Activated CD8-positive, alpha-beta T cell treated with anti-CD3 and anti-CD28 coated beads, Interleukin-2, amount 10 ng/mL, durations not matched to agents 7 days and 5 days (primary cell): Measurements from ENCODE around the gene KIF25. TPM values are rescaled to one million over a fixed set of nuclear protein-coding genes. Genes with fewer than 3 reads are reported as not detected.
A peak's percentile ranks its signal among the peaks of the same experiment; 100 is the strongest.
"Not testable (repeated sequence)": the region's sequence is repeated elsewhere in the genome, so short reads cannot be mapped to it uniquely, and the experiment has no call there.

ENCODE experiments used
- ATAC-seq: fragments of 150-1000 bp; cut with Tn5 transposase; one replicate; pipeline ENCODE4 v1.10.0; 2021; ENCODE audit warnings: moderate library complexity
- CTCF ChIA-PET: fragments of 350-600 bp; sonication (Branson Sonifier 250); formaldehyde crosslinking; loops from one replicate; lab custom pipeline; 2021; ENCODE audit warnings: antibody characterized with exemption; lab: Charles Lee
- POLR2A ChIA-PET: fragments of 350-600 bp; sonication (Branson Sonifier 250); formaldehyde crosslinking; loops from one replicate; lab custom pipeline; 2021; ENCODE audit warnings: antibody characterized with exemption; lab: Charles Lee
- DNase-seq: peaks from one replicate; pipeline ENCODE4 v3.0.0-alpha.2; 2020
- H3K27ac Mint-ChIP-seq: one replicate; pipeline ENCODE4 v1.8.0; 2021; ENCODE audit warnings: mild to moderate bottlenecking, mixed read lengths
- H3K27me3 Mint-ChIP-seq: one replicate; pipeline ENCODE4 v1.8.0; 2021; ENCODE audit warnings: low read depth, mixed read lengths
- H3K36me3 Mint-ChIP-seq: one replicate; pipeline ENCODE4 v1.8.0; 2021; ENCODE audit warnings: low read depth, mixed read lengths
- H3K4me1 Mint-ChIP-seq: one replicate; pipeline ENCODE4 v1.8.0; 2021; ENCODE audit warnings: low read depth, mixed read lengths
- H3K4me3 Mint-ChIP-seq: one replicate; pipeline ENCODE4 v1.8.0; 2021; ENCODE audit warnings: mild to moderate bottlenecking, mixed read lengths
- H3K9me3 Mint-ChIP-seq: one replicate; pipeline ENCODE4 v1.8.0; 2022; ENCODE audit warnings: mixed read lengths; ENCODE audit not compliant: insufficient read depth
- total RNA-seq, 2 experiments: library from RNA; stranded (reverse); gene quantifications; one replicate each; pipeline ENCODE4 v1.2.3, GENCODE V29; 2021

The KIF25 gene
- total RNA-seq, 2 experiments from 2014 or later, result not detected

- Mint-ChIP-seq H3K4me1 (peaks cover 5% of the 10 kb centered on the region), H3K9me3 (no peaks in the 10 kb centered on the region), H3K36me3 (peaks cover 3% of the 10 kb centered on the region), H3K27ac (no peak overlapping the region), H3K4me3 (no peak overlapping the region), H3K27me3 (no peaks in the 10 kb centered on the region)
- DNase-seq (no peak), ATAC-seq (no peak)
- POLR2A ChIA-PET, result no interaction called here
- CTCF ChIA-PET, result no interaction called here
Observed at GRCh38 chr6:167962711-167963110, 34.8 kb upstream of the KIF25 start.

- no peak overlapping the region for H3K4me3 Mint-ChIP-seq
- H3K27ac Mint-ChIP-seq, result no peak overlapping the region
- ChIA-PET POLR2A (no interaction called here), CTCF (no interaction called here)
- H3K4me1 Mint-ChIP-seq, result peaks cover 5% of the 10 kb centered on the region
- peaks cover 3% of the 10 kb centered on the region for H3K36me3 Mint-ChIP-seq
- no peaks in the 10 kb centered on the region for H3K9me3 Mint-ChIP-seq
- no peaks in the 10 kb centered on the region for H3K27me3 Mint-ChIP-seq
- DNase-seq (no peak), ATAC-seq (no peak)
Observed at GRCh38 chr6:167963589-167964057, 33.8 kb upstream of the KIF25 start.

- H3K27me3 Mint-ChIP-seq, result no peaks in the 10 kb centered on the region
- H3K27ac Mint-ChIP-seq, result no peak overlapping the region
- H3K4me1 Mint-ChIP-seq, result peaks cover 5% of the 10 kb centered on the region
- CTCF ChIA-PET, result no interaction called here
- ATAC-seq (no peak), DNase-seq (no peak)
- H3K36me3 Mint-ChIP-seq, result peaks cover 3% of the 10 kb centered on the region
- no peaks in the 10 kb centered on the region for H3K9me3 Mint-ChIP-seq
- no peak overlapping the region for H3K4me3 Mint-ChIP-seq
- POLR2A ChIA-PET, result no interaction called here
Observed at GRCh38 chr6:167965592-167966539, 31.6 kb upstream of the KIF25 start.

GRCh38 chr6:167966540-167966905 lies 30.9 kb upstream of the KIF25 start:
- no peak overlapping the region for H3K27ac Mint-ChIP-seq
- ATAC-seq, result no peak

GRCh38 chr6:167968091-167968490 lies 29.4 kb upstream of the KIF25 start:
- peak; percentile 47 for ATAC-seq

More at GRCh38 chr6:167966540-167966905, 30.9 kb upstream of the KIF25 start:
- no peak for DNase-seq
- Mint-ChIP-seq H3K36me3 (peaks cover 3% of the 10 kb centered on the region), H3K27me3 (no peaks in the 10 kb centered on the region), H3K4me3 (no peak overlapping the region), H3K4me1 (peaks cover 5% of the 10 kb centered on the region), H3K9me3 (no peaks in the 10 kb centered on the region)
- ChIA-PET CTCF (no interaction called here), POLR2A (no interaction called here)

GRCh38 chr6:167970230-167970629 lies 27.2 kb upstream of the KIF25 start:
- no peaks in the 10 kb centered on the region for H3K4me1 Mint-ChIP-seq
- no peaks in the 10 kb centered on the region for H3K36me3 Mint-ChIP-seq
- no peaks in the 10 kb centered on the region for H3K27me3 Mint-ChIP-seq
- ATAC-seq (no peak), DNase-seq (no peak)
- CTCF ChIA-PET, result no interaction called here
- no peak overlapping the region for H3K4me3 Mint-ChIP-seq
- no peak overlapping the region for H3K27ac Mint-ChIP-seq
- POLR2A ChIA-PET, result no interaction called here
- no peaks in the 10 kb centered on the region for H3K9me3 Mint-ChIP-seq

More at GRCh38 chr6:167968091-167968490, 29.4 kb upstream of the KIF25 start:
- Mint-ChIP-seq H3K36me3 (no peaks in the 10 kb centered on the region), H3K9me3 (no peaks in the 10 kb centered on the region), H3K27ac (no peak overlapping the region), H3K4me3 (no peak overlapping the region), H3K27me3 (no peaks in the 10 kb centered on the region), H3K4me1 (peaks cover 5% of the 10 kb centered on the region)
- ChIA-PET POLR2A (no interaction called here), CTCF (interaction anchor here (0.7 to 1.7 kb wide), 3 partner anchors 10 to 133 kb away, joined by 3 to 4 read pairs (median 4); no protein-coding TSS in a partner anchor)
- DNase-seq, result peak; percentile 45

- CTCF ChIA-PET, result no interaction called here
- no peaks in the 10 kb centered on the region for H3K9me3 Mint-ChIP-seq
- ATAC-seq (no peak), DNase-seq (no peak)
- POLR2A ChIA-PET, result no interaction called here
- H3K4me3 Mint-ChIP-seq, result no peak overlapping the region
- no peaks in the 10 kb centered on the region for H3K36me3 Mint-ChIP-seq
- H3K27me3 Mint-ChIP-seq, result no peaks in the 10 kb centered on the region
- H3K4me1 Mint-ChIP-seq, result no peaks in the 10 kb centered on the region
- no peak overlapping the region for H3K27ac Mint-ChIP-seq
Observed at GRCh38 chr6:167972193-167972592, 25.3 kb upstream of the KIF25 start.

GRCh38 chr6:167973148-167973885 lies 24.2 kb upstream of the KIF25 start:
- CTCF ChIA-PET, result no interaction called here
- H3K27me3 Mint-ChIP-seq, result no peaks in the 10 kb centered on the region
- no peak for ATAC-seq
- H3K27ac Mint-ChIP-seq, result no peak overlapping the region
- no peaks in the 10 kb centered on the region for H3K9me3 Mint-ChIP-seq
- DNase-seq, result no peak
- no peaks in the 10 kb centered on the region for H3K4me1 Mint-ChIP-seq
- POLR2A ChIA-PET, result no interaction called here
- no peaks in the 10 kb centered on the region for H3K36me3 Mint-ChIP-seq
- H3K4me3 Mint-ChIP-seq, result no peak overlapping the region

- Mint-ChIP-seq H3K27me3 (no peaks in the 10 kb centered on the region), H3K9me3 (no peaks in the 10 kb centered on the region), H3K4me3 (no peak overlapping the region), H3K4me1 (no peaks in the 10 kb centered on the region), H3K27ac (no peak overlapping the region), H3K36me3 (no peaks in the 10 kb centered on the region)
- DNase-seq (no peak), ATAC-seq (no peak)
- ChIA-PET CTCF (no interaction called here), POLR2A (no interaction called here)
Observed at GRCh38 chr6:167974640-167975344, 22.7 kb upstream of the KIF25 start.

- POLR2A ChIA-PET, result no interaction called here
- H3K9me3 Mint-ChIP-seq, result no peaks in the 10 kb centered on the region
- DNase-seq (no peak), ATAC-seq (no peak)
- no peaks in the 10 kb centered on the region for H3K27me3 Mint-ChIP-seq
- no peaks in the 10 kb centered on the region for H3K36me3 Mint-ChIP-seq
- CTCF ChIA-PET, result no interaction called here
- no peaks in the 10 kb centered on the region for H3K4me1 Mint-ChIP-seq
- no peak overlapping the region for H3K4me3 Mint-ChIP-seq
- H3K27ac Mint-ChIP-seq, result no peak overlapping the region
Observed at GRCh38 chr6:167975458-167975857, 22.0 kb upstream of the KIF25 start.

GRCh38 chr6:167976116-167976657 lies 21.3 kb upstream of the KIF25 start:
- POLR2A ChIA-PET, ATAC-seq, H3K9me3 Mint-ChIP-seq, H3K27ac Mint-ChIP-seq, H3K4me1 Mint-ChIP-seq, DNase-seq, H3K27me3 Mint-ChIP-seq, H3K36me3 Mint-ChIP-seq, CTCF ChIA-PET, H3K4me3 Mint-ChIP-seq: not testable (repeated sequence)
